H9 (cell line): Measurements from ENCODE around the gene STX5. TPM values are rescaled to one million over a fixed set of nuclear protein-coding genes. Genes with fewer than 3 reads are reported as not detected.

ENCODE experiments used
- DNase-seq: peaks from one replicate; pipeline ENCODE4 v3.0.0-alpha.2; 2017
- H2AFZ ChIP-seq: one replicate; pipeline ENCODE4 v1.6.1; 2013; ENCODE audit warnings: mild to moderate bottlenecking, low read length, control low read depth, moderate library complexity
- H2AK5ac ChIP-seq: 2 replicates; pipeline ENCODE4 v1.6.1; 2013; ENCODE audit warnings: low read length, control low read depth, mixed read lengths; ENCODE audit not compliant: insufficient read length
- H2BK120ac ChIP-seq: one replicate; pipeline ENCODE4 v1.6.1; 2013; ENCODE audit warnings: low read depth, mild to moderate bottlenecking, low read length, control low read depth, inconsistent platforms; ENCODE audit not compliant: poor library complexity, severe bottlenecking
- H2BK12ac ChIP-seq: 2 replicates; pipeline ENCODE4 v1.6.1; 2013; ENCODE audit warnings: low read length, control low read depth, mixed read lengths, low read depth; ENCODE audit not compliant: insufficient read length
- H2BK15ac ChIP-seq: 2 replicates; pipeline ENCODE4 v1.6.1; 2013; ENCODE audit warnings: low read depth, low read length, control low read depth
- H2BK20ac ChIP-seq: one replicate; pipeline ENCODE4 v1.6.1; 2013; ENCODE audit warnings: low read depth, mild to moderate bottlenecking, low read length, control low read depth, inconsistent platforms; ENCODE audit not compliant: poor library complexity, severe bottlenecking
- H2BK5ac ChIP-seq: 2 replicates; pipeline ENCODE4 v1.6.1; 2013; ENCODE audit warnings: low read length, control low read depth, mixed read lengths; ENCODE audit not compliant: insufficient read length
- H3K14ac ChIP-seq: 2 replicates; pipeline ENCODE4 v1.6.1; 2013; ENCODE audit warnings: low read length, control low read depth; ENCODE audit not compliant: insufficient read depth
- H3K18ac ChIP-seq: 2 replicates; pipeline ENCODE4 v1.6.1; 2013; ENCODE audit warnings: low read depth, mild to moderate bottlenecking, mixed read lengths, low read length, control low read depth; ENCODE audit not compliant: insufficient read length
- H3K23ac ChIP-seq: 2 replicates; pipeline ENCODE4 v1.6.1; 2013; ENCODE audit warnings: low read length, control low read depth, mixed read lengths, low read depth; ENCODE audit not compliant: insufficient read length
- H3K23me2 ChIP-seq: 2 replicates; pipeline ENCODE4 v1.6.1; 2013; ENCODE audit warnings: low read depth, mild to moderate bottlenecking, mixed read lengths, low read length, control low read depth; ENCODE audit not compliant: insufficient read length, poor library complexity, severe bottlenecking
- H3K27ac ChIP-seq: 2 replicates; pipeline ENCODE4 v1.5.1; 2013; ENCODE audit warnings: low read length, control low read depth, mixed read lengths, low read depth; ENCODE audit not compliant: insufficient read length
- H3K27me3 ChIP-seq: 2 replicates; pipeline ENCODE4 v1.6.1; 2013; ENCODE audit warnings: low read length, control low read depth, inconsistent platforms; ENCODE audit not compliant: insufficient read depth
- H3K4ac ChIP-seq: 2 replicates; pipeline ENCODE4 v1.6.1; 2013; ENCODE audit warnings: low read depth, mild to moderate bottlenecking, control low read depth, inconsistent platforms, low read length, moderate library complexity
- H3K4me1 ChIP-seq: 2 replicates; pipeline ENCODE4 v1.6.1; 2013; ENCODE audit warnings: low read length, control low read depth, inconsistent platforms; ENCODE audit not compliant: insufficient read depth
- H3K4me2 ChIP-seq: 2 replicates; pipeline ENCODE4 v1.6.1; 2013; ENCODE audit warnings: low read length, control low read depth, mixed read lengths; ENCODE audit not compliant: insufficient read length, insufficient read depth
- H3K56ac ChIP-seq: 2 replicates; pipeline ENCODE4 v1.6.1; 2013; ENCODE audit warnings: low read depth, mild to moderate bottlenecking, mixed read lengths, low read length, control low read depth; ENCODE audit not compliant: insufficient read length
- H3K79me1 ChIP-seq: 2 replicates; pipeline ENCODE4 v1.6.1; 2013; ENCODE audit warnings: low read depth, mild to moderate bottlenecking, moderate library complexity, low read length, control low read depth, inconsistent platforms; ENCODE audit not compliant: insufficient read depth, poor library complexity, severe bottlenecking
- H3K79me2 ChIP-seq: 2 replicates; pipeline ENCODE4 v1.6.1; 2013; ENCODE audit warnings: low read length, control low read depth, inconsistent platforms; ENCODE audit not compliant: insufficient read depth
- H3K9ac ChIP-seq: 2 replicates; pipeline ENCODE4 v1.6.1; 2013; ENCODE audit warnings: low read length, control low read depth, mixed read lengths; ENCODE audit not compliant: insufficient read length; ENCODE audit errors: extremely low read depth
- H3K9me3 ChIP-seq: one replicate; pipeline ENCODE4 v1.6.1; 2013; ENCODE audit warnings: low read depth, low read length, inconsistent platforms; ENCODE audit not compliant: control insufficient read depth
- H3T11ph ChIP-seq: one replicate; pipeline ENCODE4 v1.6.1; 2013; ENCODE audit warnings: mild to moderate bottlenecking, low read length, control low read depth, inconsistent platforms
- H4K20me1 ChIP-seq: one replicate; pipeline ENCODE4 v1.6.1; 2013; ENCODE audit not compliant: control insufficient read depth, insufficient read length, insufficient read depth
- H4K5ac ChIP-seq: 2 replicates; pipeline ENCODE4 v1.6.1; 2013; ENCODE audit warnings: low read depth, mild to moderate bottlenecking, mixed read lengths, low read length, control low read depth; ENCODE audit not compliant: insufficient read length
- H4K8ac ChIP-seq: replicated peaks from 2 replicates; pipeline ENCODE4 v1.6.1; 2013; ENCODE audit warnings: low read length, control low read depth, mixed read lengths, low read depth; ENCODE audit not compliant: insufficient read length
- H4K91ac ChIP-seq: 2 replicates; pipeline ENCODE4 v1.6.1; 2013; ENCODE audit warnings: low read depth, mild to moderate bottlenecking, moderate library complexity, mixed read lengths, low read length, control low read depth; ENCODE audit not compliant: insufficient read length
- H3K27ac Mint-ChIP-seq, 3 experiments: 2 replicates in 2 of 3; 3 replicates in 1 of 3; pipeline ENCODE4 v1.8.0; 2020 to 2021; ENCODE audit warnings: mixed read lengths in 3 of 3, mild to moderate bottlenecking in 1 of 3, moderate library complexity in 1 of 3
- H3K27me3 Mint-ChIP-seq: 2 replicates; pipeline ENCODE4 v1.8.0; 2021; ENCODE audit warnings: low read depth, mild to moderate bottlenecking, moderate library complexity, mixed read lengths
- H3K36me3 Mint-ChIP-seq, 3 experiments: 2 replicates in 2 of 3; 3 replicates in 1 of 3; pipeline ENCODE4 v1.8.0; 2020 to 2021; ENCODE audit warnings: low read depth in 3 of 3, mixed read lengths in 3 of 3; ENCODE audit not compliant: insufficient read depth in 1 of 3
- H3K4me1 Mint-ChIP-seq, 2 experiments: 2 replicates each; pipeline ENCODE4 v1.8.0; 2020; ENCODE audit warnings: mixed read lengths in 2 of 2
- H3K4me3 Mint-ChIP-seq, 2 experiments: 2 replicates in 1 of 2; 3 replicates in 1 of 2; pipeline ENCODE4 v1.8.0; 2020 to 2021; ENCODE audit warnings: mild to moderate bottlenecking in 2 of 2, mixed read lengths in 2 of 2, moderate library complexity in 1 of 2
- H3K9me3 Mint-ChIP-seq, 2 experiments: 2 replicates in 1 of 2; 3 replicates in 1 of 2; pipeline ENCODE4 v1.8.0; 2020; ENCODE audit warnings: mild to moderate bottlenecking in 2 of 2, mixed read lengths in 2 of 2, moderate library complexity in 1 of 2
- CTCF ChIP-seq: fragments of 200-600 bp; sonication (generic); conservative IDR thresholded peaks from 3 replicates; pipeline ENCODE4 v1.8.0; 2021; ENCODE audit warnings: antibody characterized with exemption, mild to moderate bottlenecking
- WGBS: extraction: QIAGEN DNeasy Blood & Tissue Kit; methylation state at CpG from one replicate; pipeline ENCODE4 v1.1.7; 2013; ENCODE audit warnings: missing lambda C conversion rate, low lambda C conversion rate, mixed read lengths; ENCODE audit not compliant: insufficient read length; ENCODE audit errors: extremely low coverage; 5-methylcytosine and 5-hydroxymethylcytosine counted together
- total RNA-seq: library from RNA; stranded (reverse); gene quantifications from 2 replicates; pipeline ENCODE4 v1.2.1, GENCODE V29; 2021

The STX5 gene
- total RNA-seq, 1 experiment from 2014 or later, result 33.5 TPM

GRCh38 chr11:62853279-62853965 lies 21.6 kb upstream of the STX5 start:
- Histone ChIP-seq H2BK15ac (no peak overlapping the region), H3K56ac (no peak overlapping the region), H3T11ph (no peak overlapping the region), H4K20me1 (no peaks in the 10 kb centered on the region), H3K14ac (no peak overlapping the region), H3K27me3 (no peaks in the 10 kb centered on the region), H3K4ac (no peak overlapping the region), H2BK20ac (no peak overlapping the region), H3K79me2 (peaks cover 48% of the 10 kb centered on the region), H4K91ac (no peak overlapping the region), H3K23me2 (peaks cover 20% of the 10 kb centered on the region), H3K27ac (peak overlapping the region; percentile 58), H3K4me1 (no peaks in the 10 kb centered on the region; the same call in 1 of the 2 replicates), H3K9ac (peak overlapping the region; percentile 96), H2BK120ac (no peak overlapping the region), H2BK12ac (no peak overlapping the region), H2AFZ (no peak overlapping the region), H3K18ac (no peak overlapping the region), H3K79me1 (no peaks in the 10 kb centered on the region), H3K23ac (no peak overlapping the region), H3K9me3 (no peaks in the 10 kb centered on the region), H4K5ac (no peak overlapping the region), H3K4me2 (peak overlapping the region; percentile 98), H2AK5ac (no peak overlapping the region), H2BK5ac (no peak overlapping the region), H4K8ac (no peak overlapping the region)
- Mint-ChIP-seq H3K4me3 (peak overlapping the region; percentile 99), H3K27ac (peak overlapping the region; percentile 45 to 100 (median 98); a peak in 5 of 7 replicates), H3K36me3 (peaks cover 41 to 59% (median 43%) of the 10 kb centered on the region in 3 experiments), H3K9me3 (peaks cover 6 to 10% of the 10 kb centered on the region in 2 experiments), H3K4me1 (peaks cover 31 to 49% of the 10 kb centered on the region in 2 experiments), H3K27me3 (peaks cover 6% of the 10 kb centered on the region; the same call in 1 of the 2 replicates)
- no peak for TF ChIP-seq CTCF
- no CpG with 5 or more reads among the region's 7 CpGs for WGBS
- DNase-seq, result no peak
